WTC11 (cell line): ENCODE data around the gene CUEDC1. TPM values are rescaled to one million over a fixed set of nuclear protein-coding genes. Genes with fewer than 3 reads are reported as not detected.

Experiments used
- ATAC-seq: fragments of 200-7000 bp; cut with Tn5 transposase; 2 replicates; pipeline ENCODE4 v1.10.0; 2021; ENCODE audit warnings: mild to moderate bottlenecking, moderate library complexity
- CTCF ChIA-PET: fragments of 300-600 bp; sonication (Branson Sonifier 250); formaldehyde crosslinking; loops from one replicate; lab custom pipeline; 2021; ENCODE audit warnings: antibody characterized with exemption; lab: Charles Lee
- POLR2A ChIA-PET: fragments of 350-600 bp; sonication (Branson Sonifier 250); formaldehyde crosslinking; loops from one replicate; lab custom pipeline; 2021; ENCODE audit warnings: antibody characterized with exemption; lab: Charles Lee
- DNase-seq: peaks from one replicate; pipeline ENCODE4 v3.0.0; 2021; ENCODE audit warnings: low spot score
- H3K27ac Mint-ChIP-seq: 2 replicates; pipeline ENCODE4 v1.8.0; 2021; ENCODE audit warnings: mixed read lengths
- H3K27me3 Mint-ChIP-seq: 2 replicates; pipeline ENCODE4 v1.8.0; 2021; ENCODE audit warnings: low read depth, mild to moderate bottlenecking, moderate library complexity, mixed read lengths
- H3K36me3 Mint-ChIP-seq: 2 replicates; pipeline ENCODE4 v1.8.0; 2021; ENCODE audit warnings: mixed read lengths
- H3K4me1 Mint-ChIP-seq: 2 replicates; pipeline ENCODE4 v1.8.0; 2022; ENCODE audit warnings: mixed read lengths
- H3K4me3 Mint-ChIP-seq: 2 replicates; pipeline ENCODE4 v1.8.0; 2021; ENCODE audit warnings: mild to moderate bottlenecking, moderate library complexity, mixed read lengths
- H3K9me3 Mint-ChIP-seq: 2 replicates; pipeline ENCODE4 v1.8.0; 2021; ENCODE audit warnings: mixed read lengths
- CBFB ChIP-seq: sonication (generic); formaldehyde crosslinking; IDR thresholded peaks from 2 replicates; pipeline ENCODE4 v1.8.1; 2022; ENCODE audit warnings: mild to moderate bottlenecking, low read depth, missing genetic modification reagents
- CREB1 ChIP-seq: sonication (generic); formaldehyde crosslinking; IDR thresholded peaks from 2 replicates; pipeline ENCODE4 v1.8.0; 2023; ENCODE audit warnings: mild to moderate bottlenecking, missing genetic modification reagents
- ELF4 ChIP-seq: sonication (generic); formaldehyde crosslinking; IDR thresholded peaks from 2 replicates; pipeline ENCODE4 v1.8.1; 2022; ENCODE audit warnings: low read depth, mild to moderate bottlenecking, moderate library complexity, missing genetic modification reagents
- ESRRA ChIP-seq: sonication (generic); formaldehyde crosslinking; IDR thresholded peaks from 2 replicates; pipeline ENCODE4 v1.8.1; 2022; ENCODE audit warnings: mild to moderate bottlenecking, missing genetic modification reagents, borderline replicate concordance
- ETV6 ChIP-seq: sonication (generic); formaldehyde crosslinking; IDR thresholded peaks from 2 replicates; pipeline ENCODE4 v1.8.1; 2022; ENCODE audit warnings: mild to moderate bottlenecking, missing genetic modification reagents
- KAT7 ChIP-seq: sonication (generic); formaldehyde crosslinking; IDR thresholded peaks from 2 replicates; pipeline ENCODE4 v1.8.1; 2023; ENCODE audit warnings: missing genetic modification reagents, mild to moderate bottlenecking, borderline replicate concordance
- NR2C2 ChIP-seq: sonication (generic); formaldehyde crosslinking; IDR thresholded peaks from 2 replicates; pipeline ENCODE4 v1.8.0; 2022; ENCODE audit warnings: mild to moderate bottlenecking, missing genetic modification reagents
- ZBTB21 ChIP-seq: sonication (generic); formaldehyde crosslinking; IDR thresholded peaks from 2 replicates; pipeline ENCODE4 v1.8.1; 2023; ENCODE audit warnings: mild to moderate bottlenecking, missing genetic modification reagents, borderline replicate concordance
- ZNF263 ChIP-seq: sonication (generic); formaldehyde crosslinking; IDR thresholded peaks from 2 replicates; pipeline ENCODE4 v1.8.1; 2022; ENCODE audit warnings: low read depth, mild to moderate bottlenecking, moderate library complexity, missing genetic modification reagents
- ZNF416 ChIP-seq: fragments of 250-450 bp; sonication (Bioruptor Pico); IDR thresholded peaks from 2 replicates; pipeline ENCODE4 v1.9.0; 2021; ENCODE audit warnings: mild to moderate bottlenecking, inconsistent platforms
- ZNF671 ChIP-seq: fragments of 250-450 bp; sonication (Bioruptor Pico); IDR thresholded peaks from 2 replicates; pipeline ENCODE4 v1.8.0; 2021; ENCODE audit warnings: mild to moderate bottlenecking
- total RNA-seq: library from RNA; stranded (reverse); gene quantifications from 3 replicates; pipeline ENCODE4 v1.2.3, GENCODE V29; 2021
- TF ChIP-seq, protein P1 (sequence below): sonication (generic); formaldehyde crosslinking; IDR thresholded peaks from 2 replicates; pipeline ENCODE4 v1.8.0; 2023; ENCODE audit warnings: mild to moderate bottlenecking, missing genetic modification reagents
- TF ChIP-seq, protein P2 (sequence below): sonication (generic); formaldehyde crosslinking; IDR thresholded peaks from 2 replicates; pipeline ENCODE4 v1.8.0; 2022; ENCODE audit warnings: mild to moderate bottlenecking, missing genetic modification reagents
- TF ChIP-seq, protein P3 (sequence below): sonication (generic); formaldehyde crosslinking; IDR thresholded peaks from 2 replicates; pipeline ENCODE4 v1.8.1; 2022; ENCODE audit warnings: mild to moderate bottlenecking, missing genetic modification reagents, moderate library complexity, borderline replicate concordance
- TF ChIP-seq, protein P4 (sequence below): sonication (generic); formaldehyde crosslinking; IDR thresholded peaks from 2 replicates; pipeline ENCODE4 v1.8.1; 2023; ENCODE audit warnings: mild to moderate bottlenecking, missing genetic modification reagents, moderate library complexity
- TF ChIP-seq, protein P5 (sequence below): sonication (generic); formaldehyde crosslinking; IDR thresholded peaks from 2 replicates; pipeline ENCODE4 v1.8.1; 2023; ENCODE audit warnings: mild to moderate bottlenecking, missing genetic modification reagents, moderate library complexity
- TF ChIP-seq, protein P6 (sequence below): sonication (generic); formaldehyde crosslinking; IDR thresholded peaks from 2 replicates; pipeline ENCODE4 v1.8.1; 2022; ENCODE audit warnings: low read depth, mild to moderate bottlenecking, moderate library complexity, missing genetic modification reagents, borderline replicate concordance
- TF ChIP-seq, protein P7 (sequence below): sonication (generic); formaldehyde crosslinking; IDR thresholded peaks from 2 replicates; pipeline ENCODE4 v1.8.1; 2022; ENCODE audit warnings: low read depth, missing genetic modification reagents, borderline replicate concordance
- TF ChIP-seq, protein P8 (sequence below): sonication (generic); formaldehyde crosslinking; IDR thresholded peaks from 2 replicates; pipeline ENCODE4 v1.8.1; 2023; ENCODE audit warnings: mild to moderate bottlenecking, moderate library complexity, missing genetic modification reagents

Gene CUEDC1
- total RNA-seq, 1 experiment from 2014 or later, result 12.2 TPM

DNA sequence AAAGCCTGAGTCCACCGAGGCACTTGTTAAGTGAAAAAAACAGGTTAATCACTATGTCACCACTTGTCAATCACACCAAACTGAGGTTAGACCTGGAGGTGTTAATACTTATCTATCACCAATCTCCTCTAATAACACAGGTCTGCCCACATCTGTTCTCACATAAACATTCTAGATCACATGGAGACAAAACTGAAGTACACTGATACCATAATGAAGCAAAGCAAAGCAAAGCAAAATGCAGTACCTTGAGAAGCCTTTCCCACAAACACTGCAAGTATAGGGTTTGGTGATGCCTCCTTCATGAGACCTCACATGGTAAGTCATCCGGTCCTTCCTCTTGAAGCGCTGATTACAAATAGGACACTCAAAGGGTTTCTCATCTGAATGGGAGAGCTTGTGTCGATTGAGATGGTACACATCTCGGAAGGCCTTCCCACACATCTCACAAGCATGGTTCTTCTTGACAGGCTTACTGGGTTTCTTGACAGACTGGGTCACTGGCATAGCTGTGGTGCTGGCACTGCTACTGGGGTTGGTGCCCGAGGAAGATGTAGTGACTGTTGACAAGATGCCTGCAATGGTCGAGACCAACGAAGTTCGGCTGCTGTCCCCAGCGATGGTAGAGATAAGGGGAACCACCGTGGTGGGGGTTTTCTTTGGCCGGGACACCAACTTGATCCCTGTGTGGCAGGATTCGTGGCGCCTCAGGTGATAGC lies 27.4 kb upstream of the CUEDC1 start (continued):
- TF ChIP-seq, protein P1, sequence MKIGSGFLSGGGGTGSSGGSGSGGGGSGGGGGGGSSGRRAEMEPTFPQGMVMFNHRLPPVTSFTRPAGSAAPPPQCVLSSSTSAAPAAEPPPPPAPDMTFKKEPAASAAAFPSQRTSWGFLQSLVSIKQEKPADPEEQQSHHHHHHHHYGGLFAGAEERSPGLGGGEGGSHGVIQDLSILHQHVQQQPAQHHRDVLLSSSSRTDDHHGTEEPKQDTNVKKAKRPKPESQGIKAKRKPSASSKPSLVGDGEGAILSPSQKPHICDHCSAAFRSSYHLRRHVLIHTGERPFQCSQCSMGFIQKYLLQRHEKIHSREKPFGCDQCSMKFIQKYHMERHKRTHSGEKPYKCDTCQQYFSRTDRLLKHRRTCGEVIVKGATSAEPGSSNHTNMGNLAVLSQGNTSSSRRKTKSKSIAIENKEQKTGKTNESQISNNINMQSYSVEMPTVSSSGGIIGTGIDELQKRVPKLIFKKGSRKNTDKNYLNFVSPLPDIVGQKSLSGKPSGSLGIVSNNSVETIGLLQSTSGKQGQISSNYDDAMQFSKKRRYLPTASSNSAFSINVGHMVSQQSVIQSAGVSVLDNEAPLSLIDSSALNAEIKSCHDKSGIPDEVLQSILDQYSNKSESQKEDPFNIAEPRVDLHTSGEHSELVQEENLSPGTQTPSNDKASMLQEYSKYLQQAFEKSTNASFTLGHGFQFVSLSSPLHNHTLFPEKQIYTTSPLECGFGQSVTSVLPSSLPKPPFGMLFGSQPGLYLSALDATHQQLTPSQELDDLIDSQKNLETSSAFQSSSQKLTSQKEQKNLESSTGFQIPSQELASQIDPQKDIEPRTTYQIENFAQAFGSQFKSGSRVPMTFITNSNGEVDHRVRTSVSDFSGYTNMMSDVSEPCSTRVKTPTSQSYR (CRISPR knock-in tag), result no peak
- TF ChIP-seq ZNF416 (no peak), ZNF263 (CRISPR knock-in tag) (no peak), ETV6 (CRISPR knock-in tag) (no peak), KAT7 (CRISPR knock-in tag) (no peak), CBFB (CRISPR knock-in tag) (no peak), ZBTB21 (CRISPR knock-in tag) (no peak), ELF4 (CRISPR knock-in tag) (no peak), ZNF671 (no peak)
- TF ChIP-seq, protein P2, sequence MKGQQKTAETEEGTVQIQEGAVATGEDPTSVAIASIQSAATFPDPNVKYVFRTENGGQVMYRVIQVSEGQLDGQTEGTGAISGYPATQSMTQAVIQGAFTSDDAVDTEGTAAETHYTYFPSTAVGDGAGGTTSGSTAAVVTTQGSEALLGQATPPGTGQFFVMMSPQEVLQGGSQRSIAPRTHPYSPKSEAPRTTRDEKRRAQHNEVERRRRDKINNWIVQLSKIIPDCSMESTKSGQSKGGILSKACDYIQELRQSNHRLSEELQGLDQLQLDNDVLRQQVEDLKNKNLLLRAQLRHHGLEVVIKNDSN (CRISPR knock-in tag), result no peak
- TF ChIP-seq, protein P3, sequence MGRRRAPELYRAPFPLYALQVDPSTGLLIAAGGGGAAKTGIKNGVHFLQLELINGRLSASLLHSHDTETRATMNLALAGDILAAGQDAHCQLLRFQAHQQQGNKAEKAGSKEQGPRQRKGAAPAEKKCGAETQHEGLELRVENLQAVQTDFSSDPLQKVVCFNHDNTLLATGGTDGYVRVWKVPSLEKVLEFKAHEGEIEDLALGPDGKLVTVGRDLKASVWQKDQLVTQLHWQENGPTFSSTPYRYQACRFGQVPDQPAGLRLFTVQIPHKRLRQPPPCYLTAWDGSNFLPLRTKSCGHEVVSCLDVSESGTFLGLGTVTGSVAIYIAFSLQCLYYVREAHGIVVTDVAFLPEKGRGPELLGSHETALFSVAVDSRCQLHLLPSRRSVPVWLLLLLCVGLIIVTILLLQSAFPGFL, result no peak

DNA sequence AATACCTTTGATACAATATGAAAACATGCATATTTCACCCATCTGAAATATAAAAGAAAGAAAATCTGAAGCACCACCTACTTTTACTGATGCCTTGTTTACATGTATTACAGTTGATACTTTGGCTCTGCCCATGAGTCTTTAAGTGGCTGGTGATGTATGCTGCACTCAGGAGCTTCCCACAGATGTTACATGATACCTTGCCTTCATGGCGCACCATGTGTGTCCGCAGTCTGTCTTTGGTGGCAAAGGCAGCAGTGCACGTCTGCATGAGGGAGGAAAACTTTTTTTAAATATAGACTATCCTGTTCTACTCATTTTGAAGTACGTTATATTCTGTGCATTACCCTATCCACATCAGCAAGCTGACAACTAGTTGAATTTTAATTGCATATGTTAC lies 25.3 kb upstream of the CUEDC1 start:
- H3K9me3 Mint-ChIP-seq, result no peaks in the 10 kb centered on the region
- H3K4me1 Mint-ChIP-seq, result peaks cover 24% of the 10 kb centered on the region
- no peak for TF ChIP-seq NR2C2 (CRISPR knock-in tag)
- POLR2A ChIA-PET, result no interaction called here
- H3K4me3 Mint-ChIP-seq, result no peak overlapping the region
- H3K36me3 Mint-ChIP-seq, result peaks cover 57% of the 10 kb centered on the region
- DNase-seq (no peak), ATAC-seq (no peak)
- CTCF ChIA-PET, result interaction anchor here (1.2 kb wide), 1 partner anchor 19 kb away, joined by 4 read pairs; no protein-coding TSS in a partner anchor
- H3K27ac Mint-ChIP-seq, result no peak overlapping the region
- H3K27me3 Mint-ChIP-seq, result no peaks in the 10 kb centered on the region

DNA sequence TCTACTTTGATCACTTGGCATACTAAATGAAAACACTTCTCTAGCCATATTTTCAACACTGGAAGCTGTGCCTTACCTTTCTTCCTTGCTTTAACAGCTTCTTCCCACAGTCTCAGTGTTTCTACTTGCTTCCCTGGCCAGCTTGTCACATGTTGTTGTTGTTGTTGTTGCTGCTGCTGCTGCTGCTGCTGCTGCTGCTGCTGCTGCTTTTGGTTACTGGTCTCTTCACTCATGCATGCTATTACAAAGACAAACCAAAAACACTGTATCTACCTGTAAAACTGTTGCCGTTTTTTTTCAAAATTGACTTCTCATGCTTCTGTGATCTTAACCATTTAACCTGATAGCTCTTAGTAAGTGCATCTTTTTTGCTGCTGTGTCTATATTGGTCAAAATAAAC lies 23.9 kb upstream of the CUEDC1 start:
- ATAC-seq, result no peak
- Mint-ChIP-seq H3K4me1 (peaks cover 11% of the 10 kb centered on the region), H3K4me3 (no peak overlapping the region), H3K9me3 (no peaks in the 10 kb centered on the region), H3K36me3 (peaks cover 71% of the 10 kb centered on the region), H3K27me3 (no peaks in the 10 kb centered on the region), H3K27ac (no peak overlapping the region)
- ChIA-PET POLR2A (no interaction called here), CTCF (no interaction called here)
- no peak for DNase-seq
- TF ChIP-seq, protein P4, sequence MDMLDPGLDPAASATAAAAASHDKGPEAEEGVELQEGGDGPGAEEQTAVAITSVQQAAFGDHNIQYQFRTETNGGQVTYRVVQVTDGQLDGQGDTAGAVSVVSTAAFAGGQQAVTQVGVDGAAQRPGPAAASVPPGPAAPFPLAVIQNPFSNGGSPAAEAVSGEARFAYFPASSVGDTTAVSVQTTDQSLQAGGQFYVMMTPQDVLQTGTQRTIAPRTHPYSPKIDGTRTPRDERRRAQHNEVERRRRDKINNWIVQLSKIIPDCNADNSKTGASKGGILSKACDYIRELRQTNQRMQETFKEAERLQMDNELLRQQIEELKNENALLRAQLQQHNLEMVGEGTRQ (CRISPR knock-in tag), result no peak
- TF ChIP-seq, protein P1 (CRISPR knock-in tag), result no peak
- TF ChIP-seq, protein P5, sequence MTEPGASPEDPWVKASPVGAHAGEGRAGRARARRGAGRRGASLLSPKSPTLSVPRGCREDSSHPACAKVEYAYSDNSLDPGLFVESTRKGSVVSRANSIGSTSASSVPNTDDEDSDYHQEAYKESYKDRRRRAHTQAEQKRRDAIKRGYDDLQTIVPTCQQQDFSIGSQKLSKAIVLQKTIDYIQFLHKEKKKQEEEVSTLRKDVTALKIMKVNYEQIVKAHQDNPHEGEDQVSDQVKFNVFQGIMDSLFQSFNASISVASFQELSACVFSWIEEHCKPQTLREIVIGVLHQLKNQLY (CRISPR knock-in tag), result no peak
- TF ChIP-seq CREB1 (CRISPR knock-in tag) (no peak), ESRRA (no peak)
- TF ChIP-seq, protein P6, sequence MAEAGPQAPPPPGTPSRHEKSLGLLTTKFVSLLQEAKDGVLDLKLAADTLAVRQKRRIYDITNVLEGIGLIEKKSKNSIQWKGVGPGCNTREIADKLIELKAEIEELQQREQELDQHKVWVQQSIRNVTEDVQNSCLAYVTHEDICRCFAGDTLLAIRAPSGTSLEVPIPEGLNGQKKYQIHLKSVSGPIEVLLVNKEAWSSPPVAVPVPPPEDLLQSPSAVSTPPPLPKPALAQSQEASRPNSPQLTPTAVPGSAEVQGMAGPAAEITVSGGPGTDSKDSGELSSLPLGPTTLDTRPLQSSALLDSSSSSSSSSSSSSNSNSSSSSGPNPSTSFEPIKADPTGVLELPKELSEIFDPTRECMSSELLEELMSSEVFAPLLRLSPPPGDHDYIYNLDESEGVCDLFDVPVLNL (CRISPR knock-in tag), result no peak
- TF ChIP-seq, protein P7, sequence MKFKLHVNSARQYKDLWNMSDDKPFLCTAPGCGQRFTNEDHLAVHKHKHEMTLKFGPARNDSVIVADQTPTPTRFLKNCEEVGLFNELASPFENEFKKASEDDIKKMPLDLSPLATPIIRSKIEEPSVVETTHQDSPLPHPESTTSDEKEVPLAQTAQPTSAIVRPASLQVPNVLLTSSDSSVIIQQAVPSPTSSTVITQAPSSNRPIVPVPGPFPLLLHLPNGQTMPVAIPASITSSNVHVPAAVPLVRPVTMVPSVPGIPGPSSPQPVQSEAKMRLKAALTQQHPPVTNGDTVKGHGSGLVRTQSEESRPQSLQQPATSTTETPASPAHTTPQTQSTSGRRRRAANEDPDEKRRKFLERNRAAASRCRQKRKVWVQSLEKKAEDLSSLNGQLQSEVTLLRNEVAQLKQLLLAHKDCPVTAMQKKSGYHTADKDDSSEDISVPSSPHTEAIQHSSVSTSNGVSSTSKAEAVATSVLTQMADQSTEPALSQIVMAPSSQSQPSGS (CRISPR knock-in tag), result no peak
- TF ChIP-seq, protein P8, sequence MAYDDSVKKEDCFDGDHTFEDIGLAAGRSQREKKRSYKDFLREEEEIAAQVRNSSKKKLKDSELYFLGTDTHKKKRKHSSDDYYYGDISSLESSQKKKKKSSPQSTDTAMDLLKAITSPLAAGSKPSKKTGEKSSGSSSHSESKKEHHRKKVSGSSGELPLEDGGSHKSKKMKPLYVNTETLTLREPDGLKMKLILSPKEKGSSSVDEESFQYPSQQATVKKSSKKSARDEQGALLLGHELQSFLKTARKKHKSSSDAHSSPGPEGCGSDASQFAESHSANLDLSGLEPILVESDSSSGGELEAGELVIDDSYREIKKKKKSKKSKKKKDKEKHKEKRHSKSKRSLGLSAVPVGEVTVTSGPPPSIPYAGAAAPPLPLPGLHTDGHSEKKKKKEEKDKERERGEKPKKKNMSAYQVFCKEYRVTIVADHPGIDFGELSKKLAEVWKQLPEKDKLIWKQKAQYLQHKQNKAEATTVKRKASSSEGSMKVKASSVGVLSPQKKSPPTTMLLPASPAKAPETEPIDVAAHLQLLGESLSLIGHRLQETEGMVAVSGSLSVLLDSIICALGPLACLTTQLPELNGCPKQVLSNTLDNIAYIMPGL (CRISPR knock-in tag), result no peak
